ENCODE results near the gene AMOTL1. TPM values are rescaled to one million over a fixed set of nuclear protein-coding genes. Genes with fewer than 3 reads are reported as not detected.

AMOTL1 gene
- polyA plus RNA-seq, 1 donor from 2014 or later = not detected

- peaks cover 0 to 14% (median 5%) of the 10 kb centered on the region in 3 donors for H3K4me1 Mint-ChIP-seq
- no peak overlapping the region for H3K4me3 Mint-ChIP-seq
- H3K27me3 Mint-ChIP-seq = peaks cover 2% of the 10 kb centered on the region
- peaks cover 0 to 3% (median 0%) of the 10 kb centered on the region in 3 donors for H3K9me3 Mint-ChIP-seq
- peak overlapping the region in 1 of 3 donors; percentile 88 for H3K27ac Mint-ChIP-seq
- peaks cover 2% of the 10 kb centered on the region for H3K36me3 Mint-ChIP-seq
Observed at GRCh38 chr11:94925422-94926270, 157.5 kb downstream of the AMOTL1 start.

- Mint-ChIP-seq H3K27ac (no peak overlapping the region), H3K4me3 (no peak overlapping the region), H3K36me3 (no peaks in the 10 kb centered on the region), H3K27me3 (peaks cover 3% of the 10 kb centered on the region), H3K4me1 (peaks cover 0 to 14% (median 5%) of the 10 kb centered on the region in 3 donors), H3K9me3 (peaks cover 0 to 3% (median 0%) of the 10 kb centered on the region in 3 donors)
Observed at GRCh38 chr11:94926271-94926625, 158.1 kb downstream of the AMOTL1 start.

Other genes starting within 250 kb of the AMOTL1 start
- 0.61 TPM for gene FUT4, start 224.4 kb upstream of the AMOTL1 start, polyA plus RNA-seq
- gene PIWIL4, start 201.0 kb upstream of the AMOTL1 start, polyA plus RNA-seq = 0.28 TPM
- gene CWC15, start 205.2 kb downstream of the AMOTL1 start, polyA plus RNA-seq = 56.3 TPM
- gene KDM4D, start 205.4 kb downstream of the AMOTL1 start, polyA plus RNA-seq = 0.99 TPM

All from IgD-negative memory B cell (primary cell).